ENCODE results near the gene DAB2. TPM values are rescaled to one million over a fixed set of nuclear protein-coding genes. Genes with fewer than 3 reads are reported as not detected.

The DAB2 gene
- total and polyA plus RNA-seq, 2 experiments from 2014 or later = 8.7 to 11.4 TPM

DNA sequence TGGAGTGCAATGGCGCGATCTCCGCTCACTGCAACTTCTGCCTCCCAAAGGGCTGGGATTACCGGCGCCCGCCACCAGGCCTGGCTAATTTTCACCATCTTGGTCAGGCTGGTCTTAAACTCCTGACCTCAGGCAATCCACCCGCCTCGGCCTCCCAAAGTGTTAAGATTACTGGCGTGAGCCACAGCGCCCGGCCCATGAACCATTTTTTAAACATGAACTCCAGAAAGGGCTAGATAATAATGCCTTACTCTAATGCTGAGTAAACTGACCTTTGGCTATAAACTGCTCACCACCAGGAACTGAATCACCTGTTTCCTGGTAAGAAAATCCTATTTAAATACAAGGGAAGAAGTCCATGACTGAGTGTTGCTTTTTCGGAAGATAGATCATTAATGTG, 23.2 kb upstream of the DAB2 start:
- Histone ChIP-seq H3K4me1 (ENCODE audit: low read depth) (no peaks in the 10 kb centered on the region), H3K9me3 (ENCODE audit: low read depth) (no peaks in the 10 kb centered on the region), H3K36me3 (no peaks in the 10 kb centered on the region), H3K4me3 (no peak overlapping the region), H3K27me3 (no peaks in the 10 kb centered on the region), H3K27ac (no peak overlapping the region)
- no peak for TF ChIP-seq CTCF (IDR thresholded peaks at IDR 0.05; ENCODE audit: low read depth, low read length)
- DNase-seq (ENCODE audit: low read depth in 1 of 2, low spot score in 1 of 2) = no peak

DNA sequence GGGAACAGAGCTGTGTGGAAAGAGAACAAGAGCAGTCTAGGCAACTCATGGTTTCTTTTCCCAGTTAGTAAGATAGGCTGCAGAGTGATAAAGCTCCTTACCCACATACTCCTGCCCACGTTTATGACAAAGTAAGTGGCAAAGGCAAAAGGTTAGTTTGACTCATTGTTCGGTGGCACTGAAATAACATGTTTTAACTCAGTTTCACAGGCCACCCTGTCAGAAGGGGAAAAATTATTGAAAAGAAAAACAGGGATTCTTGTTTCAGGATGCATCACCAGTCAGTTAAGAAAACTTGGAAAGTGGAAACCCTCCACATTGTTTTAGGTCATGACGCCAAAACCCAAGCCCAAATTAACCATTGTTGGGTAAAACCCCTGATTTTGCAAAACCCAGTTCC, 22.3 kb upstream of the DAB2 start:
- Histone ChIP-seq H3K27ac (no peak overlapping the region), H3K27me3 (no peaks in the 10 kb centered on the region), H3K4me3 (no peak overlapping the region), H3K9me3 (ENCODE audit: low read depth) (no peaks in the 10 kb centered on the region), H3K36me3 (no peaks in the 10 kb centered on the region), H3K4me1 (ENCODE audit: low read depth) (no peaks in the 10 kb centered on the region)
- DNase-seq (ENCODE audit: low read depth in 1 of 2, low spot score in 1 of 2) = no peak
- TF ChIP-seq CTCF (IDR thresholded peaks at IDR 0.05; ENCODE audit: low read depth, low read length) = no peak

- H3K27ac ChIP-seq = no peak overlapping the region
Measured at GRCh38 chr5:39446231-39446630, 21.5 kb upstream of the DAB2 start.

DNA sequence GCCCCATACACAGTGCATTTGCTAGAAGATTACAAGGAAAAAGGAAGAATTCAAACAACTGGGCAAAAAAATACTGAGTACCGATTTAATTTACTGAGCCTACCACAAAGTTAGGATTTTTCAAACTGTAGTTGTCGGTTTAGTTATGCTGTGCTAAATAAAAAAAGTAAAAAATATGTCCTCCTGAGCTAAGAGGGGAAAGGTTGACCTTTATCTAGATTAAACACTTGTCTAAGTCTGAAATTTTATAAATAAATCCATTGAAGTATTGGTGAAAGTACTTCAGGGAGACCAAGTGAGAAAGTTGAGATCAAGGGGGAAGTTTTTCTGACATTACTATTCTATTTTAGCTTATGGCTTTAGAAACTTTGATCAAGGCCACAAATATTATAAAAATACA, 19.1 kb upstream of the DAB2 start:
- H3K27ac ChIP-seq = no peak overlapping the region
- no peaks in the 10 kb centered on the region for H3K27me3 ChIP-seq
- no peaks in the 10 kb centered on the region for H3K9me3 ChIP-seq (ENCODE audit: low read depth)
- DNase-seq (ENCODE audit: low read depth in 1 of 2, low spot score in 1 of 2) = no peak
- H3K4me3 ChIP-seq = no peak overlapping the region
- no peaks in the 10 kb centered on the region for H3K4me1 ChIP-seq (ENCODE audit: low read depth)
- H3K36me3 ChIP-seq = no peaks in the 10 kb centered on the region
- TF ChIP-seq CTCF (IDR thresholded peaks at IDR 0.05; ENCODE audit: low read depth, low read length) = no peak

More at GRCh38 chr5:39446231-39446630, 21.5 kb upstream of the DAB2 start:
- TF ChIP-seq CTCF (IDR thresholded peaks at IDR 0.05; ENCODE audit: low read depth, low read length) = no peak
- Histone ChIP-seq H3K4me1 (ENCODE audit: low read depth) (no peaks in the 10 kb centered on the region), H3K9me3 (ENCODE audit: low read depth) (no peaks in the 10 kb centered on the region), H3K27me3 (no peaks in the 10 kb centered on the region), H3K36me3 (no peaks in the 10 kb centered on the region), H3K4me3 (no peak overlapping the region)
- no peak for DNase-seq (ENCODE audit: low read depth in 1 of 2, low spot score in 1 of 2)

GRCh38 chr5:39442991-39443390, 18.2 kb upstream of the DAB2 start:
- Histone ChIP-seq H3K27me3 (no peaks in the 10 kb centered on the region), H3K36me3 (no peaks in the 10 kb centered on the region), H3K4me1 (ENCODE audit: low read depth) (no peaks in the 10 kb centered on the region), H3K9me3 (ENCODE audit: low read depth) (no peaks in the 10 kb centered on the region), H3K27ac (no peak overlapping the region), H3K4me3 (no peak overlapping the region)
- TF ChIP-seq CTCF (IDR thresholded peaks at IDR 0.05; ENCODE audit: low read depth, low read length) = no peak
- no peak for DNase-seq (ENCODE audit: low read depth in 1 of 2, low spot score in 1 of 2)

DNA sequence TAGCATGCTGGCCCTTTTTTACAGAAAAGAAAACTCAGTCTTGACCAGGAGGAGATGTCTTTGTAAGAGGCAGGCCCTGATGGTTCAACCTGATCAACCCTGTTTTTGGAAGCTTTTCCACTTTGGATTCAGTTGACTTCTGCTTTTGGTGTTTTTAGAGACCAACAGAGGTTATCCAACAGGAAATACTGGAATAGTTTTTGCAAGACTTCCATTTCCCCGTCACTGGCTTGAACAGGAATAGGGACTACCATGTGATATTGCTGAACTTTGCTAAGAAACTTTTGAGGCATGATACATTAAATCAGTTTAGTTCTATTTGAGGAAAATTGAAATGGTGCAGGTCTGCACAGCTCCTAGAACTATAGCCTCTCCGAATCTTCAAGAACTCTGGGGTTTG, 17.1 kb upstream of the DAB2 start:
- Histone ChIP-seq H3K4me1 (ENCODE audit: low read depth) (no peaks in the 10 kb centered on the region), H3K36me3 (no peaks in the 10 kb centered on the region), H3K9me3 (ENCODE audit: low read depth) (no peaks in the 10 kb centered on the region), H3K4me3 (no peak overlapping the region), H3K27ac (no peak overlapping the region), H3K27me3 (no peaks in the 10 kb centered on the region)
- TF ChIP-seq CTCF (IDR thresholded peaks at IDR 0.05; ENCODE audit: low read depth, low read length) = no peak
- DNase-seq (ENCODE audit: low read depth in 1 of 2, low spot score in 1 of 2) = no peak
